Measurements from ENCODE around the gene NUSAP1.
"Not testable (repeated sequence)": the region's sequence is repeated elsewhere in the genome, so short reads cannot be mapped to it uniquely, and the experiment has no call there.

Gene NUSAP1, protein sequence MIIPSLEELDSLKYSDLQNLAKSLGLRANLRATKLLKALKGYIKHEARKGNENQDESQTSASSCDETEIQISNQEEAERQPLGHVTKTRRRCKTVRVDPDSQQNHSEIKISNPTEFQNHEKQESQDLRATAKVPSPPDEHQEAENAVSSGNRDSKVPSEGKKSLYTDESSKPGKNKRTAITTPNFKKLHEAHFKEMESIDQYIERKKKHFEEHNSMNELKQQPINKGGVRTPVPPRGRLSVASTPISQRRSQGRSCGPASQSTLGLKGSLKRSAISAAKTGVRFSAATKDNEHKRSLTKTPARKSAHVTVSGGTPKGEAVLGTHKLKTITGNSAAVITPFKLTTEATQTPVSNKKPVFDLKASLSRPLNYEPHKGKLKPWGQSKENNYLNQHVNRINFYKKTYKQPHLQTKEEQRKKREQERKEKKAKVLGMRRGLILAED

GRCh38 chr15:41332194-41333025, at the start of gene NUSAP1, which contains the start of gene OIP5:
Gene NUSAP1 (plus strand): TSS chr15:41332881. CDS start chr15:41332958, 77 bp downstream.
Gene OIP5 (minus strand): TSS chr15:41332591. CDS start chr15:41332561, 30 bp downstream.
- DNase-seq = peak; percentile 82

DNA sequence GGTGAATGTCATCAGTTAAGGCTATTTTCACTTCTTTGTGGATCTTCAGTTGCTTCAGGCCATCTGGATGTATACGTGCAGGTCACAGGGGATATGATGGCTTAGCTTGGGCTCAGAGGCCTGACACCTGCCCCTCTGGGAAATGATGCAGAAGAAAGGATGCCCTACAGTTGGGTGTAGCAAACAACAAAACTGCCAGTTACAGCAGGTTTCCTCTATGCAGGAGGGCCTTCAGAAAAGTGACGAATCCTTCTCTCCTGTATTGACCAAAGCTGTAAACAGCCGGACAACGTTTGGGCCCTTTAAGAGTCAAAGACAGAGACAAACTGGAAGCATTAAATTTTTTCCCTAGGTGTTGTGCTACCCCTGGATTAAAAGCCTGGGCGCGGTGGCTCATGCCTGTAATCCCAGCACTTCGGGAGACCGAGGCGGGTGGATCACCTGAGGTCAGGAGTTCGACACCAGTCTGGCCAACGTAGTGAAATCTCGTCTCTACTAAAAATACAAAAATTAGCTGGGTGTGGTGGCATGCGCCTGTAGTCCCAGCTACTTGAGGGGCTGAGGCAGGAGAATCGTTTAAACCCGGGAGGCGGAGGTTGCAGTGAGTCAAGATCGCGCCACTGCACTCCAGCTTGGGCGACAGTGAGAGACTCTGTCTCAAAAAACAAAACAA, 49.6 kb upstream of the NUSAP1 start:
- DNase-seq = not testable (repeated sequence)

GRCh38 chr15:41283653-41284426, 48.8 kb upstream of the NUSAP1 start:
- peak; percentile 83 for DNase-seq

DNA sequence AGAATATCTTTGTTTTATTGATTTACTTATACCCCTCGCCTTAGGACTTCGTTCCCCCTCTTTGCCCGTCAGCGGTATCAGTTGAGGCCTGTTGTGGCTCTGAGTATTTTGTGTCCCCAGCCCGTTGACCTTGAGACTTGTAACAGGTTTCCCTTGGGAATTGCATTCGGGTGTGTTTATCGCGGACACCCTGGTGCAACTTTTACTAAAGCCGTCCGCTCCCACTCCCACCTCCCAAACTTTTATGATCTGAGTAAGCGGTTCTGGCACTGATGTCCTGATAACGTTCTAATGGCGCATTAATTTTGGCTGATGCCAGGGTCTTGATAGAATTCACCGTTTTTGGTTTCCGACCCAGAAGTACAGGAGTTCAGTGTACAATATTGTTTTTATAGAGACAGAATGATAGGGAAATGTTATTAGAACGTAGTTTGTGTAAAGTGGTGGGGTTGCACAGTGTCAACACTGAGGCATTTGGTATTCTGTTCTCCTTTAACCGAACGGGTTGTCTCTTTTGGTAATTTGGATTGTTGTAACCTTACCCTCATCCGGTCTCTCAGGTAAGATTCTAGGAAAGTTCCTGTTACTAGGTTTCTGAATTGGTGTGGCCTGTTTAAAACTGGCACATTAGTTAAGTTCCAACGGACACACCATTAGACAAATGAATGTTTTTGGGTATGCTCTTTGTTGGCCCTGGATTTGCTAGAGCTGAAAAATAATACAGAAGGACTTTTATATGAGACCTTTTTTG, 48.1 kb upstream of the NUSAP1 start:
- DNase-seq = no peak

DNA sequence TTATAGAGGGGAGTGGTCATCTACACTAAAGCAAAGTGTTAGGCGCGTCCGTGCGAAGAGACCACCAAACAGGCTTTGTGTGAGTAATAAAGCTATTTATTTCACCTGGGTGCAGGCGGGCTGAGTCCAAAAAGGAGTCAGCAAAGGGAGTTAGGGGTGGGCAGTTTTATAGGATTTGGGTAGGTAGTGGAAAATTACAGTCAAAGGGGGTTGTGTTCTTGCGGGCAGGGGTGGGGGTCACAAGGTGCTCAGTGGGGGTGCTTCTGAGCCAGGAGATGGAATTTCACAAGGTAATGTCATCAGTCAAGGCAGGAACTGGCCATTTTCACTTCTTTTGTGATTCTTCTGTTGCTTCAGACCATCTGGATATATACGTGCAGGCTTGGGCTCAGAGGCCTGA, 47.4 kb upstream of the NUSAP1 start:
- no peak for DNase-seq

- DNase-seq = no peak
Measured at GRCh38 chr15:41286665-41287333, 45.9 kb upstream of the NUSAP1 start.

DNA sequence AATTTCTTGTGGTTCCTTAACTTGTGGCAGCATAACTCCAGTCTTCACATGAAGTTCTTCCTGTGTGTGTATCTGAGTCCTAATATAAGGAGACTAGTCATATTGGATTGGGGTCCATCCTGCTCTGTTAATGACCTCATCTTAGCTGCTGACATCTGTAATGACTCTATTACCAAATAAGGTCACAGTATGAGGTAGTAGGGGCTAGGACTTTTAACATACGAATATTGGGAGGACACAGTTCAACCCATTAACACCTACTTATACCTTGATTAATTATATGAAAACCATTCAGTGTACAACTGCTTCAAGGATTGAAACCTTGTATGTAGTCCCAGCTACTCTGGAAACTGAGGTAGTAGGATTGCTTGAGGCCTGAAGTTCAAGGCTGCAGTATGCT, 44.2 kb upstream of the NUSAP1 start:
- DNase-seq = no peak

- DNase-seq = no peak
Measured at GRCh38 chr15:41289953-41290352, 42.7 kb upstream of the NUSAP1 start.

- no peak for DNase-seq
Measured at GRCh38 chr15:41291065-41291631, 41.5 kb upstream of the NUSAP1 start.

DNA sequence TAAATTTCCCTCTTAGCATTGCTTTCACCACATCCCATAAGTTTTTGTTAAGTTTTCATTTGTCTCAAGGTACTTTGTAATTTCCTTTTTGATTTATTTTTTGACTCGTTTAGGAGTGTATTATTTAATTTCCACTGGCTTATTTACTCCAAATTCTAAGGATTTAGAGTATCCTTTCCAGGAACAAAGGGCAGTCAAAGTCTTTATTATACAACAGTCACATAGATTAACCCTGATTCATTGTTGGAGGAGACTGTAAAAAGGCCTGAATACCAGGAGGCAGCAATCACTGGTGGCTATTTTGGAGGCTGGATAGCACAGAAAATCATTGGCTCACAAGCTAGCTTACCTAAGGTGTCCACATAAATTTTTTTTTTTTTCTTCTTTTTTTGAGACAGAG, 40.2 kb upstream of the NUSAP1 start:
- DNase-seq = no peak

GRCh38 chr15:41301139-41301538, 31.5 kb upstream of the NUSAP1 start:
- not testable (repeated sequence) for DNase-seq

DNA sequence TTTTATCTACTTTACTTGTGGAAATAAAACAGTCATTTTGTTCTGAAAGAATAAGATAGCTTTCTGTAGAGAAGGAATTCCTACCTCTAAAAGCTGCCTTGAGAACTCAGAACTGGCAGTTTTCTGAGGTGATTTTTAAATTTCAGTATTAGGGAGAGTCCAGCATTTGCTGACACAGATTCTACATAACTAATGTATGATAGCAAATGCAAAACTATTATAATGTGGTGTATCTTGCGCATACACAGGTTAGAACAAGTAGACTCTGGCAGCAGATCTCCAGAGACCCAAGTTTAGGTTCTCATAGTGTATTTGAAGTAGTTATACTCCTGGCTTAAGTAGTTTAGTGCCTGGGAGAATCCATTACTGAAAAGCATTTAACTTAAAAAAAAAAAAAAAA, 31.1 kb upstream of the NUSAP1 start:
- DNase-seq = no peak

DNA sequence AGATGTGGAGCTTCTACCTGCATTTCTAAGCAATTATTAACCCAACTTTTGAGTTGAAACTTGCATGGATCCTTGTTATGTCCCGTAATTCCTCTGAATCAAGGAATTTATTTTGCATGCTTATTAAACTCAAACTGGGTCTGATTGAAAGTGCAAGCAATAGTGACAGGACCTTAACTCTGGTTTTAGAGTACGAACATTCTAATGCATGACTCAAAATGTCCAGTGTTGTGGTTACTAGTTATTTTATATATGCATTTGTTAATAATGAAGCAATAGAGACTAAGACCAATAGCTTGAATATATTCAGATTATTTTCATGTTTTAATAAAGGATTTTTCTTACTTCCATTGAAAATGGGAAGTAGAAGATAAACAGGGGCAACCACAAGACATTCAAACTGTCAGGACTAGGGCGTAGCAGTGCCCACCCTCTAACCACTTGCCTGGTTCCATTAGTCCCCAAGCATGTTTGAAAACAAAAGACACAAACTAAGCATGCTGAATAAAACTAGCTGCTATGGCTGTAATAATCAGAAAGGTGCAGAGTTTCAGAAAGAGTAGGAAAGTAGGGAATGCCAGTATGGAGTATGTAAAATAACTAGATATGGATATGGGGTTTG, 28.4 kb upstream of the NUSAP1 start:
- no peak for DNase-seq

- DNase-seq = no peak
Measured at GRCh38 chr15:41307679-41308078, 25.0 kb upstream of the NUSAP1 start.

- DNase-seq = no peak
Measured at GRCh38 chr15:41309226-41309905, 23.3 kb upstream of the NUSAP1 start.

- DNase-seq = not testable (repeated sequence)
Measured at GRCh38 chr15:41320805-41321330, 11.8 kb upstream of the NUSAP1 start.

DNA sequence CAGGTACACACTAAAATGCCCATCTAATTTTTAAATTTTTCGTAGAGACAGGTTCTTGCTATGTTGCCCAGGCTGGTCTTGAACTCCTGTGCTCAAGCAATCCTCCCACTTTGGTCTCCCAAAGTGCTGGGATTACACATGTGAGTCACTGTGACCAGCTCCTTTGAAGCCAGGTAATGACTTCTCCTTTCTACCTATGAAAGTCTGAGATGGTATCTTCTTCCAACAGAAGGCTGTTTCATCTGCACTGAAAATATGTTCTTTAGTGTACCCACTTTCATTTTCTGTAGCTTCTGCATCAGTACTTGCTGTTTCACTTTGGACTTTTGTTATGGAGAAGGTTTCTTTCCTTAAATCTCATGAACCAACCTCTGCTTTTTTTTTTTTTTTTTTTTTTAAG, 9.1 kb upstream of the NUSAP1 start:
- no peak for DNase-seq

- no peak for DNase-seq
Measured at GRCh38 chr15:41331281-41331680, 1.4 kb upstream of the NUSAP1 start.

GRCh38 chr15:41331833-41332193, 868 bp upstream of the NUSAP1 start:
- DNase-seq = no peak

Data from NCI-H187 treated with DMSO at 0.1 percent for 48 hours (cell line).